MM.1S (cell line): ENCODE measurements around the gene DAPP1.
A peak's percentile ranks its signal among the peaks of the same experiment; 100 is the strongest.

Experiments used
- DNase-seq: peaks from one replicate; pipeline ENCODE4 v3.0.0-alpha.2; 2015
- H2AFZ ChIP-seq: fragments of 300-600 bp; sonication (generic); 2 replicates; pipeline ENCODE4 v1.6.0; 2016; ENCODE audit warnings: antibody characterized with exemption, low read length
- H3F3A ChIP-seq: fragments of 300-600 bp; sonication (generic); 2 replicates; pipeline ENCODE4 v1.6.1; 2016; ENCODE audit warnings: mild to moderate bottlenecking, antibody characterized with exemption, low read length, moderate library complexity, mixed read lengths; ENCODE audit not compliant: insufficient read depth
- H3K27ac ChIP-seq: fragments of 300-600 bp; sonication (generic); 2 replicates; pipeline ENCODE4 v1.5.1; 2016; ENCODE audit warnings: mild to moderate bottlenecking, low read length
- H3K27me3 ChIP-seq: fragments of 300-600 bp; sonication (generic); replicated peaks from 2 replicates; pipeline ENCODE4 v1.6.0; 2016; ENCODE audit warnings: low read length; ENCODE audit not compliant: insufficient read depth
- H3K36me3 ChIP-seq: fragments of 300-600 bp; sonication (generic); replicated peaks from 2 replicates; pipeline ENCODE4 v1.6.1; 2016; ENCODE audit warnings: mild to moderate bottlenecking, low read length, mixed read lengths; ENCODE audit not compliant: insufficient read depth
- H3K4me1 ChIP-seq: fragments of 300-600 bp; sonication (generic); 2 replicates; pipeline ENCODE4 v1.6.1; 2016; ENCODE audit warnings: low read length, mixed read lengths
- H3K4me2 ChIP-seq: fragments of 300-600 bp; sonication (generic); 2 replicates; pipeline ENCODE4 v1.6.0; 2016; ENCODE audit warnings: low read depth, low read length
- H3K4me3 ChIP-seq: fragments of 300-600 bp; sonication (generic); 2 replicates; pipeline ENCODE4 v1.5.1; 2016; ENCODE audit warnings: low read length, mixed read lengths
- H3K79me2 ChIP-seq: fragments of 300-600 bp; sonication (generic); 2 replicates; pipeline ENCODE4 v1.6.1; 2016; ENCODE audit warnings: mixed run types, low read length, mixed read lengths
- H3K9ac ChIP-seq: fragments of 300-600 bp; sonication (generic); 2 replicates; pipeline ENCODE4 v1.6.1; 2016; ENCODE audit warnings: low read length, mixed read lengths
- H3K9me2 ChIP-seq: fragments of 300-600 bp; sonication (generic); replicated peaks from 2 replicates; pipeline ENCODE4 v1.6.1; 2016; ENCODE audit warnings: mild to moderate bottlenecking, low read length, mixed read lengths; ENCODE audit not compliant: insufficient read depth
- H3K9me3 ChIP-seq: fragments of 300-600 bp; sonication (generic); replicated peaks from 2 replicates; pipeline ENCODE4 v1.6.1; 2016; ENCODE audit warnings: mild to moderate bottlenecking, low read length, mixed read lengths; ENCODE audit not compliant: insufficient read depth
- H4K20me1 ChIP-seq: fragments of 300-600 bp; sonication (generic); 2 replicates; pipeline ENCODE4 v1.6.1; 2016; ENCODE audit warnings: mild to moderate bottlenecking, low read length, moderate library complexity, mixed read lengths; ENCODE audit not compliant: insufficient read depth
- CTCF ChIP-seq: fragments of 300-600 bp; sonication (generic); IDR thresholded peaks from 2 replicates; pipeline ENCODE4 v1.5.1; 2016; ENCODE audit warnings: antibody characterized with exemption, low read length, mixed read lengths
- EZH2 ChIP-seq: fragments of 300-600 bp; sonication (generic); optimal IDR thresholded peaks from 2 replicates; pipeline ENCODE3; 2017; ENCODE audit warnings: low read depth, mild to moderate bottlenecking, antibody characterized with exemption, low read length, mixed read lengths
- EZH2phosphoT487 ChIP-seq: fragments of 300-600 bp; sonication (generic); IDR thresholded peaks from 2 replicates; pipeline ENCODE4 v1.6.1; 2018; ENCODE audit warnings: antibody characterized with exemption, low read length

DAPP1 gene

GRCh38 chr4:99872570-99872969 lies 55.9 kb downstream of the DAPP1 start:
- Histone ChIP-seq H3K4me2 (no peak overlapping the region), H3K9me3 (no peaks in the 10 kb centered on the region), H3K79me2 (no peaks in the 10 kb centered on the region), H3K4me3 (no peak overlapping the region), H3K9ac (no peak overlapping the region), H3K27ac (no peak overlapping the region), H3K27me3 (no peaks in the 10 kb centered on the region), H3K36me3 (peaks cover 6% of the 10 kb centered on the region), H2AFZ (no peak overlapping the region), H3K9me2 (no peaks in the 10 kb centered on the region), H4K20me1 (no peaks in the 10 kb centered on the region), H3F3A (peaks cover 8% of the 10 kb centered on the region), H3K4me1 (peaks cover 20% of the 10 kb centered on the region)
- no peak for DNase-seq
- TF ChIP-seq CTCF, result no peak
- TF ChIP-seq EZH2phosphoT487, result no peak
- no peak for TF ChIP-seq EZH2

GRCh38 chr4:99875071-99875470 lies 58.4 kb downstream of the DAPP1 start:
- H3K79me2 ChIP-seq, result no peaks in the 10 kb centered on the region
- no peaks in the 10 kb centered on the region for H3K27me3 ChIP-seq
- H3K9me2 ChIP-seq, result no peaks in the 10 kb centered on the region
- H3F3A ChIP-seq, result peaks cover 21% of the 10 kb centered on the region
- no peak overlapping the region for H3K4me2 ChIP-seq
- no peaks in the 10 kb centered on the region for H4K20me1 ChIP-seq
- H3K36me3 ChIP-seq, result peaks cover 3% of the 10 kb centered on the region; the same call in 1 of the 2 replicates
- H2AFZ ChIP-seq, result no peak overlapping the region
- DNase-seq, result no peak
- peaks cover 42% of the 10 kb centered on the region for H3K4me1 ChIP-seq
- no peak overlapping the region for H3K4me3 ChIP-seq
- no peak for TF ChIP-seq CTCF
- H3K9me3 ChIP-seq, result no peaks in the 10 kb centered on the region
- no peak overlapping the region for H3K9ac ChIP-seq
- H3K27ac ChIP-seq, result no peak overlapping the region

- H4K20me1 ChIP-seq, result no peaks in the 10 kb centered on the region
- peak overlapping the region; percentile 95; the same call in 1 of the 2 replicates for H3K27ac ChIP-seq
- peaks cover 33% of the 10 kb centered on the region for H3F3A ChIP-seq
- H3K36me3 ChIP-seq, result 0 out of 2 replicates have a peak, but pooled peaks cover 4% of the 10 kb centered on the region
- no peak overlapping the region for H2AFZ ChIP-seq
- H3K9me2 ChIP-seq, result no peaks in the 10 kb centered on the region
- no peaks in the 10 kb centered on the region for H3K79me2 ChIP-seq
- peaks cover 61% of the 10 kb centered on the region for H3K4me1 ChIP-seq
- no peak overlapping the region for H3K9ac ChIP-seq
- H3K9me3 ChIP-seq, result no peaks in the 10 kb centered on the region
- H3K27me3 ChIP-seq, result no peaks in the 10 kb centered on the region
- no peak for DNase-seq
- no peak for TF ChIP-seq CTCF
- no peak for TF ChIP-seq EZH2
- TF ChIP-seq EZH2phosphoT487, result no peak
- peak overlapping the region; percentile 55; the same call in 1 of the 2 replicates for H3K4me2 ChIP-seq
- H3K4me3 ChIP-seq, result no peak overlapping the region
These were observed 60.3 kb downstream of the DAPP1 start for GRCh38 chr4:99876946-99877345.
